ENCODE measurements around the gene ITGAX.

GRCh38 chr16:31413943-31414342 is 59.0 kb downstream of the ITGAX start:
- no peak for TF ChIP-seq CTCF (IDR thresholded peaks at IDR 0.05)
- no peak for TF ChIP-seq POLR2A (IDR thresholded peaks at IDR 0.05)

All from thyroid gland (tissue), 4 donors.